ENCODE measurements around the gene HSPA1L. TPM values are rescaled to one million over a fixed set of nuclear protein-coding genes. Genes with fewer than 3 reads are reported as not detected.
"Not testable (repeated sequence)": the region's sequence is repeated elsewhere in the genome, so short reads cannot be mapped to it uniquely, and the experiment has no call there.

HSPA1L gene
- total RNA-seq, 1 donor from 2014 or later, result 5.2 TPM

DNA sequence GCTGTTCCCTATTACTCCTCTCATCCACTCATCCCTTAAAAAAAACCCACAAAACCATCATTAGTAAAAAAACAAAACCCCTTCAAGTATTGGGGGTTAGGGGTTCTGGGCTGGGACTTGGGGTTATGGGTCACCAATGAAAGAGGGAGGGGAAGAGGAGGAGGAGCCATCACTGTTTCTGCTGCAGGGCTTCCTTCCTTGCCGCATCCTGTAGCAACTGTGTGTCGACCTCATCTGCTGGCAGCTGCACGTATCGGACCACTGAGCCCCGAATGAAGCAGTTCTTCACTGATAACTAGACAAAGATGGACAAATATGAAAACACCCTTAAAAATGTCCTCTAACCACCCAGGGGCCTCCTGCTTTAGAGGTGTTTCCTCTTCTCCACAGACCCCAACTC is 17.5 kb downstream of the HSPA1L start:
- no peak overlapping the region for H3K4me3 ChIP-seq (ENCODE audit: low read length in 3 of 3)
- H3K9ac ChIP-seq (ENCODE audit: low read depth in 1 of 3, low read length in 3 of 3), result peak overlapping the region in 1 of 3 donors; percentile 16
- peaks cover 3 to 5% (median 4%) of the 10 kb centered on the region in 3 donors for H3K36me3 ChIP-seq (ENCODE audit: control insufficient read depth in 3 of 3, insufficient read depth in 3 of 3, low read length in 3 of 3)
- peaks cover 21 to 24% (median 23%) of the 10 kb centered on the region in 3 donors for H3K4me1 ChIP-seq (ENCODE audit: control insufficient read depth in 3 of 3, insufficient read depth in 3 of 3, low read length in 3 of 3)
- no peaks in the 10 kb centered on the region for H3K9me3 ChIP-seq (ENCODE audit: control insufficient read depth in 3 of 3, low read length in 3 of 3)
- peak overlapping the region; percentile 37 for H3K27ac ChIP-seq (ENCODE audit: low read depth, low read length)
- no peaks in the 10 kb centered on the region for H3K27me3 ChIP-seq (ENCODE audit: control insufficient read depth in 3 of 3, insufficient read depth in 3 of 3, low read length in 3 of 3)

DNA sequence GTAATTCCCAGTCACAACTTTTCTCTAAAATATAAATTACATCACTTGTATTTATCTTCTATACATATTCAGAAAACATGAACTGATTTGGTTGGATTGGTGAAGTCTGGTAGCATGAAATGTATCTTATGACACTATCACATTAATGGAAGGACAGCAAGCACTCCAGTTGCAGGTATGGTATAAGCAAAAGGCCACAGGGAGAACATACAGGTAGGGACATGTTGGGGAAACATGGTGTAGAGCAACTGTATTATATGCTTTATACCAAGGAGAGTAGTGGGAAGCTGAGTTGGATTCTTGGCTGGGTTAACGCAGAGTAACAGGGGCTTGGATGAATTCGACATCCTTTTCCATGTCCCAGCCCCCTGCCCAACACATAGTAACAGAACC is 18.1 kb downstream of the HSPA1L start:
- H3K36me3 ChIP-seq (ENCODE audit: control insufficient read depth in 3 of 3, insufficient read depth in 3 of 3, low read length in 3 of 3), result peaks cover 8 to 11% (median 9%) of the 10 kb centered on the region in 3 donors
- peak overlapping the region; percentile 37 for H3K27ac ChIP-seq (ENCODE audit: low read depth, low read length)
- no peaks in the 10 kb centered on the region for H3K27me3 ChIP-seq (ENCODE audit: control insufficient read depth in 3 of 3, insufficient read depth in 3 of 3, low read length in 3 of 3)
- H3K4me1 ChIP-seq (ENCODE audit: control insufficient read depth in 3 of 3, insufficient read depth in 3 of 3, low read length in 3 of 3), result peaks cover 21 to 24% (median 23%) of the 10 kb centered on the region in 3 donors
- no peaks in the 10 kb centered on the region for H3K9me3 ChIP-seq (ENCODE audit: control insufficient read depth in 3 of 3, low read length in 3 of 3)
- H3K9ac ChIP-seq (ENCODE audit: low read depth in 1 of 3, low read length in 3 of 3), result no peak overlapping the region
- H3K4me3 ChIP-seq (ENCODE audit: low read length in 3 of 3), result no peak overlapping the region

DNA sequence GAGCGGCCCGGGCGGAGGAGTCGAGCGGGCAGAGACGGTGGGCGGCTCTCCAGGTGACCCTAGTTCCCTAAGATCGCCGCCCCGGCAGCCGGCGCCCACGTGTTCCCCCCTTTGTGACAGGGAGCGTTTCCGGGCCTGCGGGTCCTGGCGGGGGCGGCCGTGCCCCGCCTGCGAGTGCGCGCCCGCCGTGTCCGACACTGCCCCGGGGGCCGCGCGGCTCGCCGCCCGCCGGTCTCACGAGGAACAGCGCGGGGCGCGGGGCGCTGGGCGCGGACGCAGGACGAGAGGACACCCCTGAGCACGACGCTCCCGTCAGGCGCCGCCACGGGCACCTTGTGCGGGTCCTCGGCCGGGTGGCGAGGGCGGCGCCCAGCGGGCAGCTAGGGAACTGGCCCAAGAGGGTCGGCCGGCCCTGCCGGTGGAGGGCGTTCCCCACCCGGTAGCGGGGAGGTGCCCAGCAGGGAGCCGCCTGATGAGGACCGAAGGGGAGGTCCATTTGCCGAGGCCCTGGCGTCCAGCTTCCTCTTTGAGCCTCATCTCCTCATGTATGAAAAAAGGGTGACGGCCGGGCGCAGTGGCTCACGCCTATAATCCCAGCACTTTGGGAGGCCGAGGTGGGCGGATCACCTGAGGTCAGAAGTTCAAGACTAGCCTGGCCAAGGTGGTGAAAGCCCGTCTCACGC is 19.3 kb downstream of the HSPA1L start, which contains the start of gene VARS1:
TSS of gene VARS1 (minus strand) at position 137 of the 683 bp plus-strand sequence. CDS start 535 bp downstream, outside the sequence.
- H3K27me3 ChIP-seq (ENCODE audit: control insufficient read depth in 3 of 3, insufficient read depth in 3 of 3, low read length in 3 of 3), result no peaks in the 10 kb centered on the region
- peak within 1 kb of the TSS; percentile 92 to 96 (median 94) for H3K4me3 ChIP-seq (ENCODE audit: low read length in 3 of 3)
- H3K9me3 ChIP-seq (ENCODE audit: control insufficient read depth in 3 of 3, low read length in 3 of 3), result no peaks in the 10 kb centered on the region
- peaks cover 21 to 24% (median 23%) of the 10 kb centered on the region in 3 donors for H3K4me1 ChIP-seq (ENCODE audit: control insufficient read depth in 3 of 3, insufficient read depth in 3 of 3, low read length in 3 of 3)
- H3K9ac ChIP-seq (ENCODE audit: low read depth in 1 of 3, low read length in 3 of 3), result peak within 1 kb of the TSS; percentile 98 to 99 (median 98)
- H3K36me3 ChIP-seq (ENCODE audit: control insufficient read depth in 3 of 3, insufficient read depth in 3 of 3, low read length in 3 of 3), result peaks cover 15 to 18% (median 16%) of the 10 kb centered on the region in 3 donors
- H3K27ac ChIP-seq (ENCODE audit: low read depth, low read length), result peak within 1 kb of the TSS; percentile 97

DNA sequence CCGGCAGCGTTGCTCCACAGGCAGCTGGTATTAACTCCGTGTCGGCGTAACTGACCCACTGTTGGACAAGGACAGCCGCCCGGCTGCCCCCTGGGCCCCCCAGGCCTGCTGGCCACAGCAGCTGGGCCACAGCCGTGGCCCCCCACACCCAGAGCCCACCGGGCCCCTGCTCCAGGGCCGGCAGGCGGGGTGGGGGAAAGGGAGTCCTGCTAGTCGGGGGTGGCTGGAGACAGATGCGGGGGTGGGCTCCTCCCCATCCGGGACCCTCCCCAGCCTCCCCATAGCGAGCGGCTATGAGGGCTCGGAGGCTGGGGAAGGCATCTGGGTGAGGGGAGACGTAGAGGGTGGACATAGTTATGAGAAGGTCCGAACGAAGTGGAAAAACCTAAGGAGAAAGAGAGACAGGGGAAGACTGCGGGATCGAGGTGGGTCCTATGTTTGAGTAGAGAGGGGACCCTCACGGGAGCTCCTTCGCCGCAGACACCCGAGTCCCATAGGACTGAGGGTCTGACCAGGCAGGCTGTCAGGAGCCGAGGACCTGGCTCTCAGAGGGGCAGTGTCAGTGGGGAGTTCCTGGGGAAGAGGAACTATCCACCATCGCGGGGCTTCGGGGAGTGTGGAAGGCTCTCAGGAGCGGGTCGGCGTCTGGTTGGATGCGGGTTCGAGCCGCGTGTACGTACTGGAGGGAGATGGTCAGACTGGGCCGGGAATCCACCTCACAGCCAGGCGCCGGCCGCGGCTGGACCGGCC is 20.0 kb downstream of the HSPA1L start:
- peak overlapping the region; percentile 97 for H3K27ac ChIP-seq (ENCODE audit: low read depth, low read length)
- H3K36me3 ChIP-seq (ENCODE audit: control insufficient read depth in 3 of 3, insufficient read depth in 3 of 3, low read length in 3 of 3), result peaks cover 15 to 18% (median 16%) of the 10 kb centered on the region in 3 donors
- peaks cover 21 to 24% (median 23%) of the 10 kb centered on the region in 3 donors for H3K4me1 ChIP-seq (ENCODE audit: control insufficient read depth in 3 of 3, insufficient read depth in 3 of 3, low read length in 3 of 3)
- H3K27me3 ChIP-seq (ENCODE audit: control insufficient read depth in 3 of 3, insufficient read depth in 3 of 3, low read length in 3 of 3), result no peaks in the 10 kb centered on the region
- peak overlapping the region; percentile 98 to 99 (median 98) for H3K9ac ChIP-seq (ENCODE audit: low read depth in 1 of 3, low read length in 3 of 3)
- H3K4me3 ChIP-seq (ENCODE audit: low read length in 3 of 3), result peak overlapping the region; percentile 92 to 96 (median 94)
- H3K9me3 ChIP-seq (ENCODE audit: control insufficient read depth in 3 of 3, low read length in 3 of 3), result no peaks in the 10 kb centered on the region

DNA sequence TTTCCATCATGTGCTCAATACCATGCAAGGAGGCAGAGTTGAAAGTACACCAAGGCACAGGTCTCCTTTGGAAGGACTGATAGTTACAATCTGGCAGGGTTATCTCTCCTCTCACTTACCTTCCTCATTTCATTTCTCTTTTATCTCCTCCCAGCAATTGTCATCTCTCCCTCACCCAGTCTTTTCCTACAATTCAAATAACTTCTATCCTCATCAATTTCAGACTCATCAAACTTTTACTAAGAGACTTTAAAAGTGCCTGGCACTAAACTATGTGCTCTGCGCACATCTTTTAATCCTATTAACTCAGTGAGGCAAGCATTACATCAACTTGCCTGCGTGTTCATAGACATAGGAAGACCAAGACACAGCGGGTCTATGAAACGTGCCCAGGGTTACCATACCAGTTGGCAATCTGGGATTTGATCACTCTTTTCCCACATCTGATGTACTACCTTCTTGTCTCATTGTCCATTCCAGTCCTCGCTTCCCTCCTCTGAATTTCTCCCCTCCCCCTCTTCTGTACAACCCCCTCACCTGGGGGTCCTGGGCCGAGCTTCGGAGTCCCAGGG is 20.7 kb downstream of the HSPA1L start:
- no peaks in the 10 kb centered on the region for H3K27me3 ChIP-seq (ENCODE audit: control insufficient read depth in 3 of 3, insufficient read depth in 3 of 3, low read length in 3 of 3)
- peak overlapping the region; percentile 97 for H3K27ac ChIP-seq (ENCODE audit: low read depth, low read length)
- H3K36me3 ChIP-seq (ENCODE audit: control insufficient read depth in 3 of 3, insufficient read depth in 3 of 3, low read length in 3 of 3), result peaks cover 17 to 18% (median 18%) of the 10 kb centered on the region in 3 donors
- H3K4me3 ChIP-seq (ENCODE audit: low read length in 3 of 3), result peak overlapping the region; percentile 92 to 96 (median 94)
- peaks cover 21 to 25% (median 23%) of the 10 kb centered on the region in 3 donors for H3K4me1 ChIP-seq (ENCODE audit: control insufficient read depth in 3 of 3, insufficient read depth in 3 of 3, low read length in 3 of 3)
- H3K9me3 ChIP-seq (ENCODE audit: control insufficient read depth in 3 of 3, low read length in 3 of 3), result no peaks in the 10 kb centered on the region
- peak overlapping the region; percentile 98 to 99 (median 98) for H3K9ac ChIP-seq (ENCODE audit: low read depth in 1 of 3, low read length in 3 of 3)

DNA sequence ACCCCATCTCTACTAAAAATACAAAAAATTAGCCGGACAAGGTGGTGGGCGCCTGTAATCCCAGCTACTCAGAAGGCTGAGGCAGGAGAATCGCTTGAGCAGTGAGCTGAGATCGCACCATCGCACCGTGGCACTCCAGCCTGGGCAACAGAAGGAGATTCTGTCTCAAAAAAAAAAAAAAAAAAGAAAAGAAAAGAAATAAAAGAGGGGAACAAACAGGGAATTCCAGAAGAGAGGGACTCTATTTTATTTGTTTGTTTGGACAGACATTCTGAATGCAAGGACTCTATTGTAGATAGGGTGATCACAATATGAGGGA is 21.2 kb downstream of the HSPA1L start:
- Histone ChIP-seq H3K36me3 (ENCODE audit: control insufficient read depth in 3 of 3, insufficient read depth in 3 of 3, low read length in 3 of 3) (peaks cover 18 to 20% (median 20%) of the 10 kb centered on the region in 3 donors), H3K4me1 (ENCODE audit: control insufficient read depth in 3 of 3, insufficient read depth in 3 of 3, low read length in 3 of 3) (peaks cover 17 to 23% (median 21%) of the 10 kb centered on the region in 3 donors)
- not testable (repeated sequence) for H3K27ac ChIP-seq (ENCODE audit: low read depth, low read length); H3K9ac ChIP-seq (ENCODE audit: low read depth in 1 of 3, low read length in 3 of 3); H3K4me3 ChIP-seq (ENCODE audit: low read length in 3 of 3); H3K27me3 ChIP-seq (ENCODE audit: control insufficient read depth in 3 of 3, insufficient read depth in 3 of 3, low read length in 3 of 3); H3K9me3 ChIP-seq (ENCODE audit: control insufficient read depth in 3 of 3, low read length in 3 of 3)

DNA sequence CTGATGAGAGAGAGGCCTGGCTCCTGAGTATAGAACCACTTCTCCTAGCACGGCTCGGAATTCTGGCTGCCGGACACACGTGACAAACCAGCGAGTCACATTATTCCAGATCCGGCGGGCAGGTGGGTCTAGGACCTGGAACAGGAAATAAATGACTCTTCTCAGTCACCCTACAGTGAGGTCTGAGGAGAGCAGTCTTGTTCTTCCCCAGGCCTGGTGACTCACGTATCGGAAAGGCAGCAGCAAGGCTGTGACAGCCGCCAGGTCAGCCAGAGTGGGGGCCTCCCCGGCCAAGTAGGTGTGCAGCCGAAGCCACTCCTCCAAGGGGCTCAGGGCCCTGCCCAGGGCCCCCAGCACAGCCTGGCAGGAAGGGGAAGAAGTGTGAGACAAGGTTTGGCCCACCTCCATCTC is 22.3 kb downstream of the HSPA1L start:
- Histone ChIP-seq H3K27ac (ENCODE audit: low read depth, low read length) (no peak overlapping the region), H3K9me3 (ENCODE audit: control insufficient read depth in 3 of 3, low read length in 3 of 3) (no peaks in the 10 kb centered on the region), H3K36me3 (ENCODE audit: control insufficient read depth in 3 of 3, insufficient read depth in 3 of 3, low read length in 3 of 3) (peaks cover 18 to 20% (median 20%) of the 10 kb centered on the region in 3 donors), H3K4me1 (ENCODE audit: control insufficient read depth in 3 of 3, insufficient read depth in 3 of 3, low read length in 3 of 3) (peaks cover 16 to 21% (median 18%) of the 10 kb centered on the region in 3 donors), H3K27me3 (ENCODE audit: control insufficient read depth in 3 of 3, insufficient read depth in 3 of 3, low read length in 3 of 3) (no peaks in the 10 kb centered on the region), H3K4me3 (ENCODE audit: low read length in 3 of 3) (no peak overlapping the region), H3K9ac (ENCODE audit: low read depth in 1 of 3, low read length in 3 of 3) (no peak overlapping the region)

DNA sequence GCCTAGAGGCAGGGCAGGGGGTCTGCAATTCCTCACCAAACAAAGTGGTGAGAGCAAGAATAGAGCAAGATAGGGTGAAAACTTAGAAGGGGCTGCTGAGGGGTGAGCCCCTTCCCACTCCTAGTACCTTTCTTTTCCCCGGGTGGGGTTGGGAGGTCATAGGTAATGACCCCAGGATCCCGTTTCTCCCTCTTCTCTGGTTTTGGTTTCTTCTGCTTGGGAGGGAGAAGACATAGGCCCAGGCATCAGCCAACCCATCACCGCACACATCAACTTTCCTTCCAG is 23.1 kb downstream of the HSPA1L start:
- Histone ChIP-seq H3K9me3 (ENCODE audit: control insufficient read depth in 3 of 3, low read length in 3 of 3) (no peaks in the 10 kb centered on the region), H3K4me3 (ENCODE audit: low read length in 3 of 3) (no peak overlapping the region), H3K9ac (ENCODE audit: low read depth in 1 of 3, low read length in 3 of 3) (no peak overlapping the region), H3K4me1 (ENCODE audit: control insufficient read depth in 3 of 3, insufficient read depth in 3 of 3, low read length in 3 of 3) (peaks cover 14 to 21% (median 18%) of the 10 kb centered on the region in 3 donors), H3K27ac (ENCODE audit: low read depth, low read length) (no peak overlapping the region), H3K36me3 (ENCODE audit: control insufficient read depth in 3 of 3, insufficient read depth in 3 of 3, low read length in 3 of 3) (peaks cover 15 to 20% (median 17%) of the 10 kb centered on the region in 3 donors), H3K27me3 (ENCODE audit: control insufficient read depth in 3 of 3, insufficient read depth in 3 of 3, low read length in 3 of 3) (no peaks in the 10 kb centered on the region)

DNA sequence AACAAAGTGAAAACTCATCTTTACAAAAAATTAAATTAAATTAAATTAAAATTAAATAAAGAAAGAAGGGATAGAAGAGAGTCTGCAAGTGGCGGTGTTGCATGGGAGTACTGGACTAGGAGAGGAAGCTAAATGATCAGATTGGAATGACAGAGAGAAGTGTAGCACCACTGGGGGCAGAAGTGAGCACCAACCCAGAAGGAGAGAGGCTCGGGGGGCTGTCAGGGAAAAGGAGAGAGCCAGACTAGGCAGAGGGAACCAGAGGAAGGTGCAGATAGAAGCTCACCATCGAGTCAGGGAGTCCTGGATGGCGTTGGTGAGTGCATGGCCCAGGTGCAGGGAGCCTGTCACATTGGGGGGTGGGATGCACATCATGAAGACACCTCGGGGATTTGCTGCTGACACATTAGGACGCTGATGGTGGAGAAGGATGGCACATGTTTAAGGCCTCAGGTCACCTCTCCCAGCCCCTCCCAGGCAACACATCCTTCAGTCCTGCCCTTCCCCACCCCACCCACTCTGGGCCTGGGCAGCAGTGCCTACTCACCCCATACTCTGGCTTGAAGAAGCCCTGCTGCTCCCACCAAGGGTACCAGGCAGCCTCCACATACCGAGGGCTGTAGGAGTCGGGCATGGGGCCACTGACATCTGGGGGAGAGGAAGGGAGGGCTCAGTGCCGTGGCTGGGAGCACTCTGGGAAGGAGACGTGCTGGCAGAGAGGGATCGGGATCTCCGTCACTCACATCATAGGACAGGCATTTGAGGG is 23.6 kb downstream of the HSPA1L start:
- Histone ChIP-seq H3K4me3 (ENCODE audit: low read length in 3 of 3) (no peak overlapping the region), H3K27me3 (ENCODE audit: control insufficient read depth in 3 of 3, insufficient read depth in 3 of 3, low read length in 3 of 3) (no peaks in the 10 kb centered on the region), H3K4me1 (ENCODE audit: control insufficient read depth in 3 of 3, insufficient read depth in 3 of 3, low read length in 3 of 3) (peaks cover 14 to 21% (median 18%) of the 10 kb centered on the region in 3 donors), H3K36me3 (ENCODE audit: control insufficient read depth in 3 of 3, insufficient read depth in 3 of 3, low read length in 3 of 3) (peaks cover 13 to 20% (median 17%) of the 10 kb centered on the region in 3 donors), H3K27ac (ENCODE audit: low read depth, low read length) (no peak overlapping the region), H3K9ac (ENCODE audit: low read depth in 1 of 3, low read length in 3 of 3) (no peak overlapping the region), H3K9me3 (ENCODE audit: control insufficient read depth in 3 of 3, low read length in 3 of 3) (no peaks in the 10 kb centered on the region)

All from skeletal muscle tissue (tissue), 4 donors.